HL-60/S4 treated with phorbol 12-myristate 13-acetate at 8.2 ng/mL for 4 days and 3 days (cell line): ENCODE measurements around the gene TRIM72.
"Not testable (repeated sequence)": the region's sequence is repeated elsewhere in the genome, so short reads cannot be mapped to it uniquely, and the experiment has no call there.

Experiments
- in situ Hi-C: fragments of 300-500 bp; cut with MboI; formaldehyde crosslinking; loops from 2 replicates; pipeline ENCODE4 v1.15.0; 2022; ENCODE audit warnings: low sequenced_read_pairs

Gene TRIM72

DNA sequence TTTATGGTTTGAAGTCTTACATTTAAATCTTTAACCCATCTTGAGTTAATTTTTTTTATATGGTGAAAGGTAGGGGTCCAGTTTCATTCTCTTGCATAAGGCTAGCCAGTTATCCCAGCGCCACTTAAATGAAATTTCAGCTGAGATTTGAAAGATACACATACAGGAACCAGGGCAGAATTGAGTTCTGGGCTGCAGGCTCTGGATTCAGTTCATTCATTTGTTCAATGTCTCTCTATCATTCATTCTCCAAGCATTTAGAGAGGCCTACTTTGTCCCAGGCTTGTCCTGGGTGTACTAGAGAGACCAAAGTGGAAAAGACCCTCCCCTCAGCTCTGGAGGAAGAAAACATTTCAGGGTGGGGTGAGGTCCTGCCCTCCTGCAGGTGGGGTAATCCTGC is 577 bp upstream of the TRIM72 start:
- in situ Hi-C loops, result no loop called here

GRCh38 chr16:31214708-31215286 is 878 bp downstream of the TRIM72 start:
- in situ Hi-C loops, result no loop called here

DNA sequence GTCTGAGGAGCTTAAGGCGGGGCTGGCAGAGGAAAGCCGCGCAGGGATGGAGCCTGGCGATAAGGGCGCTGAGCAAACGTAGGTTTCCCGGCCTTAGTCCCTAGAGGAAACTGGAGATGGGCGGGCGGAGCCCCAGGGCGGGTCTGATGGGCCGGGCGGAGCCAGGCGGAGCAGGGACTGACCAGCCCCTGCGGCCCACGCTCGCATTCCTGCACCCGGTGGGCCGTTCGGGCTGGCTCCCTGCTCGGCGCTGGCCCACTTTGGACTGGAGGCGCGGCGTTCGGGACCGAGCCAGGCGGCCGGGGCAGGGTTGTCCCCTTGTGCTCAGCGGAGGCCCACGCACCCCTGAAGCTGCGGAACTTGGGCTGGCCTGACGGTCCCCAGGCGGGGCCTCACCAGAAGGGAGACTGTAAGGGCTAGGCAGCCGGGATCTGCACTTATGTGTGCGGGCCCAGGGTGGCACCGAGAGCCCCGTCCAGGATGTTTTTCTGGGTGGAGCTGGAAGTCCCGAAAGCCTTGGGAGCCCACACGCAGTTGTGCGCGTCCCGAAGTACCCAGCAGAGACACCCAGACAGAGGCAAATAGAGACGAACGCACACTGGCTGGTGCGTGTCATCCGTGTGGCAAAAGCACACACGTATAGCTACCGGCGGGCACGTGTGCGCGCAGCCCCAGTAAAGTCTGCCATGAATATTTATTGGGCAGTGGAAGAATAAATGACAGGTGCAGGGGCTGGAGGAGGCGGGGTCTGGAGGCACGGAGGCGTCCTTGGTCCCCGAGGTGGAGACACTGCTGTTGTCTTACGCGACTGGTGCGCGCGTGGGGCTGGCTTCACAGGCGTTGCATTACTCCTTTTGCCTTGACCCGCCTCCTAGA is 1.6 kb downstream of the TRIM72 start:
- in situ Hi-C loops, result no loop called here

GRCh38 chr16:31216422-31217135 is 2.7 kb downstream of the TRIM72 start, which contains the start of gene PYDC1:
Gene PYDC1, minus strand, starts transcription at chr16:31217135. Its CDS starts 107 bp downstream, at chr16:31217028.
- in situ Hi-C loops, result no loop called here

DNA sequence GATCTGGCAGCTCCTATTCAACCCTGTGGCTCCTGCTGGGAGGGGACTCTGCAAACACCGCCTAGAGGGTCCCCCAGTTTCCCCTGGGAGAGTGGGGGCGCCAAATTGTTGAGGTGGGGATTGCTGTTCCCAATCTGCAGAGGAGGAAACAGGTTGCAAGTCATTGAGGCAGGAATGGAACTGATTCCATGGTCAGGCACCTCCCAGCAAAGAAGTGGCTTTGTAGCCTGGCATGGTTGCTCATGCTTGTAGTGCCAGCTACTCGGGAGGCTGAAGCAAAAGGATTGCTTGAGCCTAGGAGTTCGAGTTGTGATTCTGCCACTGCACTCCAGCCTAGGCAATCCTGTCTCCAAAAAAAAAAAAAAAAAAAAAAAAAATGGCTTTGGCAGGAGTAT is 3.2 kb downstream of the TRIM72 start:
- in situ Hi-C loops, result no loop called here

GRCh38 chr16:31219154-31219741 is 5.3 kb downstream of the TRIM72 start:
- in situ Hi-C loops, result no loop called here

GRCh38 chr16:31221357-31222160 is 7.6 kb downstream of the TRIM72 start:
- in situ Hi-C loops, result no loop called here

- in situ Hi-C loops, result no loop called here
Measured at GRCh38 chr16:31223044-31223443, 9.1 kb downstream of the TRIM72 start.

GRCh38 chr16:31224092-31224955 is 10.4 kb downstream of the TRIM72 start:
- in situ Hi-C loops, result no loop called here

- in situ Hi-C loops, result no loop called here
Measured at GRCh38 chr16:31225193-31225592, 11.3 kb downstream of the TRIM72 start.

DNA sequence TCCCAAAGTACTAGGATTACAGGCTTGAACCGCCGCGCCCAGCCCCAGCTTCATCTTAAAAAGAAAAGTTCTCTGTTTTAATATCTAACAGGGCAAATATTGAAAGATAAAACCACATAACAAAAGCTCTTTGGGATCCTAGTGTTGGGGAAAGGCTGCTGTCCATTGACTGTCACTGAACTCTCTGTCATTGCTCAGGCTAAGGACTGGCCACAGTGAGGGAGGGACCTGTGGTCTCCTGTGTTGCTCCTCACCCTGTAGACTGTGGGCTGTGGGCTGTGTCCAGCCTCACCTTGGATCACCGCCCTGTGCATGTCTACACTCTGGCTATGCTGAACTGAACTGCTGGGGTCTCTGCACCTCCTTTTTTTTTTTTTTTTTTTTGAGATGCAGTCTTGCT is 14.3 kb downstream of the TRIM72 start:
- in situ Hi-C loops, result no loop called here

- in situ Hi-C loops, result no loop called here
Measured at GRCh38 chr16:31229501-31229900, 15.6 kb downstream of the TRIM72 start.

DNA sequence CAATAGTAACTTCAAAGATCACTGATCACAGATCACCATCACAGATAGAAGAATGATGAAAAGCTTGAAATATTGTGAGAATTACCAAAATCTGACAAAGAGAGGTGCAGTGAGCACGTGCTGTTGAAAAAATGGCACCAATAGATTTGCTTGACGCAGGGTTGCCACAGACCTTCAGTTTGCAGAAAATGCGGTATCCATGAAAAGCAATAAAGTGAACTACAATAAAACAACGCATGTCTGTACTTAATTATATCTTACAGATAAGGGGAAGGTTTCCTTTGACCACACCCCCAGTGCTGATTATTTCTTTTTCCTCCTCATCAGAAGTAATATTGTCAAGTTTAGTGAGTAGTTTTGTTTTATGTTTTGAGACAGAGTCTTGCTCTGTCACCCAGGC is 24.1 kb downstream of the TRIM72 start:
- in situ Hi-C loops, result no loop called here

DNA sequence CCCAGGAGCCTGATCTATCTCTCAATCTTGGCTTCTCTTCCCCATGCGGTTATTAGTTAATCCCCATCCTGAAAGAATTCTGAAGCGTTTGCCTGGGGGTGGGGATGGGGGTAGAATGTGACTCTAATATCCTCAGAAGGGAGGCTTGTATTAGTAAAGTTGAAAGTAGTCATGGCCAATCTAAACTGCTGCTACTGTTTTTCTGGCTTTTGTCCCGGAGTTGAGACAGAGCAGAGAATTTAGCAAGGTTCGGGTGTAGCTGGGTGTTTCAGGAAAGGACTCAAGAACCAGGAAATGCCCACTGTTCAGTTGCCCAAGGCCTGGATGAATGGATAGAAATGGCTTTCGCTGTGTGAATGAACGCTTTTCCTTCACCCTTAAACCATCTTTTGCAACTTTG is 28.3 kb downstream of the TRIM72 start:
- in situ Hi-C loops, result no loop called here

- in situ Hi-C loops, result no loop called here
Measured at GRCh38 chr16:31243734-31244670, 30.1 kb downstream of the TRIM72 start.

GRCh38 chr16:31245598-31245997 is 31.7 kb downstream of the TRIM72 start:
- in situ Hi-C loops, result not testable (repeated sequence)

GRCh38 chr16:31246296-31246695 is 32.4 kb downstream of the TRIM72 start:
- in situ Hi-C loops, result no loop called here

DNA sequence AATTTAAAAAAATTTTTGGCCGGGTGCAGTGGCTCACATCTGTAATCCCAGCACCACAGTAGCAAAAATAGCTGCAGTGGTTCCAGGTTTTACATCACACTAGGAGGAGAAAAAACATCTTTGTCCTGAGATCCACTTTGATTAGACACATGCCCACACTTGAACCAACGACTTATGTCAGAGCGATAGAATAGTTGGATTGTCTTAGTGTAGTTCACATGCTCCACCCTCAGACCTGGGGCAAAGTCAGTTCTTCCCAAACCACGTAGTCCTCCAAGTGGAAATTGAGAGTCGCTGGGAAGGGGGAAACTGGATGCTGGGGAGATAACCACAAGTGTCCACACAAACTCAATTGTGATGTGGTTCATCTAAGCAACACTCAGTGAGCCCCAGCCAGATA is 34.4 kb downstream of the TRIM72 start:
- in situ Hi-C loops, result no loop called here
